ENCODE measurements around the gene PSMA5. TPM values are rescaled to one million over a fixed set of nuclear protein-coding genes. Genes with fewer than 3 reads are reported as not detected.

The PSMA5 gene
- total RNA-seq, 4 donors from 2014 or later, result 26.2 to 36.2 (median 31.5) TPM

GRCh38 chr1:109361069-109361468 lies 65.2 kb downstream of the PSMA5 start:
- H3K9me3 ChIP-seq, result no peaks in the 10 kb centered on the region
- H3K4me3 ChIP-seq, result no peak overlapping the region
- 83% methylated on average over 2 of the region's 2 CpGs for WGBS
- H3K27ac ChIP-seq, result no peak overlapping the region
- no peaks in the 10 kb centered on the region for H3K27me3 ChIP-seq
- H3K4me1 ChIP-seq, result no peaks in the 10 kb centered on the region
- TF ChIP-seq POLR2A (IDR thresholded peaks at IDR 0.05) (no peak), POLR2AphosphoS5 (IDR thresholded peaks at IDR 0.05) (no peak), EP300 (IDR thresholded peaks at IDR 0.05) (no peak)
- TF ChIP-seq, protein P1, sequence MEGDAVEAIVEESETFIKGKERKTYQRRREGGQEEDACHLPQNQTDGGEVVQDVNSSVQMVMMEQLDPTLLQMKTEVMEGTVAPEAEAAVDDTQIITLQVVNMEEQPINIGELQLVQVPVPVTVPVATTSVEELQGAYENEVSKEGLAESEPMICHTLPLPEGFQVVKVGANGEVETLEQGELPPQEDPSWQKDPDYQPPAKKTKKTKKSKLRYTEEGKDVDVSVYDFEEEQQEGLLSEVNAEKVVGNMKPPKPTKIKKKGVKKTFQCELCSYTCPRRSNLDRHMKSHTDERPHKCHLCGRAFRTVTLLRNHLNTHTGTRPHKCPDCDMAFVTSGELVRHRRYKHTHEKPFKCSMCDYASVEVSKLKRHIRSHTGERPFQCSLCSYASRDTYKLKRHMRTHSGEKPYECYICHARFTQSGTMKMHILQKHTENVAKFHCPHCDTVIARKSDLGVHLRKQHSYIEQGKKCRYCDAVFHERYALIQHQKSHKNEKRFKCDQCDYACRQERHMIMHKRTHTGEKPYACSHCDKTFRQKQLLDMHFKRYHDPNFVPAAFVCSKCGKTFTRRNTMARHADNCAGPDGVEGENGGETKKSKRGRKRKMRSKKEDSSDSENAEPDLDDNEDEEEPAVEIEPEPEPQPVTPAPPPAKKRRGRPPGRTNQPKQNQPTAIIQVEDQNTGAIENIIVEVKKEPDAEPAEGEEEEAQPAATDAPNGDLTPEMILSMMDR (IDR thresholded peaks at IDR 0.05), result no peak
- H3K36me3 ChIP-seq, result no peaks in the 10 kb centered on the region
- no peak for DNase-seq (ENCODE audit: low spot score in 2 of 2)

DNA sequence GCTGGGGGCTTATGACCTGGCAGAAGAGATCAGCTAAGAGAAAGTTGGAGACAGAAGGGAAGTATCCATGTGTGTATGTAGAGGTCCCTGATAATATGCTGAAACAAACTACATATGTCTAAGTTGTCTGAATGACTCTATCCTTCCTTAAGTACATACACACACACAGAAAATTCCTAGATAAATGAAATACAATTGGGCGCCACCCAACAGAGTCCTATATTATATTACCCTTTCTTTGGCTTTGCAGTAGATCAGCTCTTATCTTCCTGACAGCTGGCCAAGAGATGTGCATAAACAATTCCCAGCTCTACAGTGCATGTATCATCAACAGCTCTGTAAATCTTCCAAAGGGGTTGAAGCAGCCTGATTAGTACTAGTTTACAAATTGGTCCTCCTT lies 68.6 kb downstream of the PSMA5 start:
- Histone ChIP-seq H3K4me1 (no peaks in the 10 kb centered on the region), H3K36me3 (no peaks in the 10 kb centered on the region), H3K27me3 (no peaks in the 10 kb centered on the region), H3K27ac (no peak overlapping the region), H3K9me3 (no peaks in the 10 kb centered on the region), H3K4me3 (no peak overlapping the region)
- 71% methylated on average over 1 of the region's 1 CpG for WGBS
- no peak for TF ChIP-seq POLR2A (IDR thresholded peaks at IDR 0.05)
- no peak for TF ChIP-seq POLR2AphosphoS5 (IDR thresholded peaks at IDR 0.05)
- TF ChIP-seq, protein P1 (IDR thresholded peaks at IDR 0.05), result no peak
- TF ChIP-seq EP300 (IDR thresholded peaks at IDR 0.05), result no peak
- DNase-seq (ENCODE audit: low spot score in 2 of 2), result no peak

GRCh38 chr1:109356915-109357314 lies 69.3 kb downstream of the PSMA5 start:
- no peak for DNase-seq (ENCODE audit: low spot score in 2 of 2)
- H3K9me3 ChIP-seq, result no peaks in the 10 kb centered on the region
- 94% methylated on average over 1 of the region's 1 CpG for WGBS
- peaks cover 4% of the 10 kb centered on the region for H3K36me3 ChIP-seq
- no peaks in the 10 kb centered on the region for H3K4me1 ChIP-seq
- no peak overlapping the region for H3K4me3 ChIP-seq
- no peak overlapping the region for H3K27ac ChIP-seq
- TF ChIP-seq POLR2AphosphoS5 (IDR thresholded peaks at IDR 0.05) (no peak), EP300 (IDR thresholded peaks at IDR 0.05) (no peak), POLR2A (IDR thresholded peaks at IDR 0.05) (no peak)
- TF ChIP-seq, protein P1 (IDR thresholded peaks at IDR 0.05), result no peak
- no peaks in the 10 kb centered on the region for H3K27me3 ChIP-seq

DNA sequence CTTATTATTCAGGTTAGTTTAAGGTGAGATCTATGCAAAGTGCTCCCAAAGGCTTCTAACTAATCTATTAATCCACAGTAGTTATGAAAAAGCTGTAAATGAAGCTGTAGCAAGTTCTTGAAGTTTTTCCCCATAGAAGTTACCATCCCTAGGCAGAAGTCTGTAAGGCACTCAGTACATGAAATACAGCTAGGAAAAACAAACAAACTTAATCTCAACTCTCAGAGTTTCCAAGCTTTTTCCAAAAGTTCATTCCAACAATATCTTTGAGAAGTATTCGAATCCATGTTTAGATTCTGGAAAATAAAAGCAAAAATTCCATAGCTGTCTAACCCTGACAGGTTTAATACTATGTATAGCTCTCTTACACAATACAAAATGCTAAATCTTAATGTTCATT lies 69.7 kb downstream of the PSMA5 start:
- H3K27ac ChIP-seq, result no peak overlapping the region
- no peaks in the 10 kb centered on the region for H3K4me1 ChIP-seq
- no peaks in the 10 kb centered on the region for H3K27me3 ChIP-seq
- H3K4me3 ChIP-seq, result no peak overlapping the region
- 83% methylated on average over 1 of the region's 1 CpG for WGBS
- DNase-seq (ENCODE audit: low spot score in 2 of 2), result no peak
- peaks cover 4% of the 10 kb centered on the region for H3K36me3 ChIP-seq
- no peaks in the 10 kb centered on the region for H3K9me3 ChIP-seq
- TF ChIP-seq POLR2AphosphoS5 (IDR thresholded peaks at IDR 0.05) (no peak), EP300 (IDR thresholded peaks at IDR 0.05) (no peak), POLR2A (IDR thresholded peaks at IDR 0.05) (no peak)
- TF ChIP-seq, protein P1 (IDR thresholded peaks at IDR 0.05), result no peak

DNA sequence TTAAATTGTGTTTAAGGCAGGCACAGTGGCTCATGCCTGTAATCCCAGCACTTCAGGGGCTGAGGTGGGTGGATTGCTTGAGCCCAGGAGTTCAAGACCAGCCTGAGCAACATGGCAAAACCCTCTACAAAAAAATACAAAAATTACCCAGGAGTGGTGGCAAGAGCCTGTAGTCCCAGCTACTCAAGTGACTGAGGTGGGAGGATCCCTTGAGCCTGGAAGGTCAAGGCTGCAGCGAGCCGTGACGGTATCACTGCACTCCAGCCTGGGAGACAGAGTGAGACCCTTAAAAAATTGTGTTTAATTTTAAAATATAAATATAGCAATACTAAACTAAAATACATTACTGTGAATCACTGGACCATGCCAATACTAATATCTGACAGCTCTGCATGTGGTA lies 71.3 kb downstream of the PSMA5 start:
- Histone ChIP-seq H3K9me3 (no peaks in the 10 kb centered on the region), H3K27me3 (no peaks in the 10 kb centered on the region), H3K4me1 (no peaks in the 10 kb centered on the region), H3K4me3 (no peak overlapping the region), H3K27ac (no peak overlapping the region), H3K36me3 (peaks cover 16% of the 10 kb centered on the region)
- 88% methylated on average over 3 of the region's 3 CpGs for WGBS
- no peak for DNase-seq (ENCODE audit: low spot score in 2 of 2)
- TF ChIP-seq, protein P1 (IDR thresholded peaks at IDR 0.05), result no peak
- TF ChIP-seq POLR2AphosphoS5 (IDR thresholded peaks at IDR 0.05), result no peak
- no peak for TF ChIP-seq POLR2A (IDR thresholded peaks at IDR 0.05)
- TF ChIP-seq EP300 (IDR thresholded peaks at IDR 0.05), result no peak

Data from suprapubic skin (tissue), 4 donors.